RWPE2 (cell line): Measurements from ENCODE around the gene PGAP3.
A peak's percentile ranks its signal among the peaks of the same experiment; 100 is the strongest.

Source experiments
- ATAC-seq: fragments of 200-7000 bp; cut with Tn5 transposase; 3 replicates; pipeline ENCODE4 v1.9.1; 2021; ENCODE audit warnings: low read depth
- DNase-seq: peaks from one replicate; pipeline ENCODE4 v3.0.0-alpha.2; 2020; ENCODE audit warnings: low spot score
- H3K27ac ChIP-seq: fragments of 450-650 bp; 2 replicates; pipeline ENCODE4 v1.5.1; 2017; ENCODE audit warnings: mild to moderate bottlenecking; ENCODE audit not compliant: poor library complexity, severe bottlenecking
- H3K27me3 ChIP-seq: fragments of 250-450 bp; sonication (Bioruptor Pico); 2 replicates; pipeline ENCODE4 v1.5.1; 2021; ENCODE audit warnings: mild to moderate bottlenecking, moderate library complexity; ENCODE audit not compliant: insufficient read depth, poor library complexity, severe bottlenecking
- H3K36me3 ChIP-seq: fragments of 250-450 bp; sonication (Bioruptor Pico); 2 replicates; pipeline ENCODE4 v1.5.1; 2020; ENCODE audit warnings: low read depth, mild to moderate bottlenecking, moderate library complexity
- H3K4me1 ChIP-seq: fragments of 250-450 bp; sonication (Bioruptor Pico); 2 replicates; pipeline ENCODE4 v1.5.1; 2021; ENCODE audit warnings: mild to moderate bottlenecking, moderate library complexity; ENCODE audit not compliant: insufficient read depth, poor library complexity, severe bottlenecking
- H3K4me3 ChIP-seq: fragments of 250-450 bp; sonication (Bioruptor Pico); 2 replicates; pipeline ENCODE4 v1.5.1; 2021; ENCODE audit warnings: mild to moderate bottlenecking, moderate library complexity; ENCODE audit not compliant: severe bottlenecking
- H3K9me3 ChIP-seq: fragments of 250-450 bp; sonication (Bioruptor Pico); 2 replicates; pipeline ENCODE4 v1.5.1; 2021; ENCODE audit warnings: mild to moderate bottlenecking, moderate library complexity; ENCODE audit not compliant: severe bottlenecking
- CTCF ChIP-seq: fragments of 450-650 bp; IDR thresholded peaks from one replicate; pipeline ENCODE4 v1.5.1; 2017; ENCODE audit warnings: mild to moderate bottlenecking, moderate library complexity; ENCODE audit not compliant: poor library complexity, severe bottlenecking

Gene PGAP3

DNA sequence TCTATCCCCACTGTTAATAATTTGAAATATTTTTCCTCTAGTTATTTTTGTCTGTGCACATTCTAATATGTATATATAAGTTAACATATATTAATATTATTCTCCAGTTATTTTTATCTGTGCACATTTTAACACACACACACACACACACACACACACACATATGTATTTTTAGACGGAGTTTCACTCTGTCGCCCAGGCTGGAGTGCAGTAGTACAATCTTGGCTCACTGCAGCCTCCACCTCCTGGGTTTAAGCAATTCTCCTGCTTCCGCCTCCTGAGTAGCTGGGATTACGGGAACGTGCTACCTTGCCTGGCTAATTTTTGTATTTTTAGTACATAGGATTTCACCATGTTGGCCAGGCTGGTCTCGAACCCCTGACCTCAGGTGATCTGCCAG, 29.8 kb upstream of the PGAP3 start:
- DNase-seq, result no peak
- no peak overlapping the region for H3K27ac ChIP-seq
- no peak for ATAC-seq
- TF ChIP-seq CTCF, result no peak
- H3K27me3 ChIP-seq, result no peaks in the 10 kb centered on the region
- no peak overlapping the region for H3K4me3 ChIP-seq
- no peaks in the 10 kb centered on the region for H3K4me1 ChIP-seq
- H3K36me3 ChIP-seq, result peaks cover 66% of the 10 kb centered on the region
- no peaks in the 10 kb centered on the region for H3K9me3 ChIP-seq

DNA sequence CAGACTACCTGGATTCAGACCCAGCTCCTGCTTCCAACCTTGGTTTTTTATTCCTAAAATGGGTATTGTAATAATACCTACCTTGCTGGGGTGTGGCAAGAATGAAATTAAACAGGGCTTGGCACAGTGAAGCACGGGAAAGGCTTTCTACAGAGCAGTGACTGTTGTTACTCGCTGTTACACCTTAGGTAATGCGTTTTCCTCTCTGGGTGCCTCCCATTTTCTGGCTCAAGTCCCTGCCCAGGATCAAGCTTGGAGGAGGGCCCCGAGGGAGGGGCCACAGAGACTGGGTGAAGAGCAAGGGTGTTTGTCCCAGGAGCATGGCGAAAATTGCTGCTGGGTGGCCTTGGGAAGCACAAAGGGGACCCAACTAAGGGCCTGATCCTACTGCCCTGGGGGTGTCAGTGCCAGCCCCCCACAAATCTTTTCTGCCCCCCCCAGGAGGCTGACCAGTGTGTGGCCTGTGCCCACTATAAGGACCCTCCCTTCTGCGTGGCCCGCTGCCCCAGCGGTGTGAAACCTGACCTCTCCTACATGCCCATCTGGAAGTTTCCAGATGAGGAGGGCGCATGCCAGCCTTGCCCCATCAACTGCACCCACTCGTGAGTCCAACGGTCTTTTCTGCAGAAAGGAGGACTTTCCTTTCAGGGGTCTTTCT, 29.2 kb upstream of the PGAP3 start:
- Histone ChIP-seq H3K27ac (no peak overlapping the region), H3K4me1 (no peaks in the 10 kb centered on the region), H3K36me3 (peaks cover 69% of the 10 kb centered on the region), H3K9me3 (no peaks in the 10 kb centered on the region), H3K4me3 (no peak overlapping the region), H3K27me3 (no peaks in the 10 kb centered on the region)
- peak; percentile 43; the same call in 2 of the 3 replicates for ATAC-seq
- no peak for TF ChIP-seq CTCF
- DNase-seq, result no peak

GRCh38 chr17:39716073-39716818, 28.4 kb upstream of the PGAP3 start:
- Histone ChIP-seq H3K27me3 (no peaks in the 10 kb centered on the region), H3K4me3 (no peak overlapping the region), H3K36me3 (peaks cover 68% of the 10 kb centered on the region), H3K27ac (no peak overlapping the region), H3K4me1 (no peaks in the 10 kb centered on the region), H3K9me3 (no peaks in the 10 kb centered on the region)
- ATAC-seq (no peak), DNase-seq (no peak)
- no peak for TF ChIP-seq CTCF

GRCh38 chr17:39715375-39716072, 27.7 kb upstream of the PGAP3 start:
- H3K4me1 ChIP-seq, result no peaks in the 10 kb centered on the region

More at GRCh38 chr17:39715375-39716072, 27.7 kb upstream of the PGAP3 start:
- TF ChIP-seq CTCF, result no peak
- peaks cover 71% of the 10 kb centered on the region for H3K36me3 ChIP-seq
- DNase-seq (no peak), ATAC-seq (no peak)
- no peak overlapping the region for H3K4me3 ChIP-seq
- H3K9me3 ChIP-seq, result no peaks in the 10 kb centered on the region
- no peaks in the 10 kb centered on the region for H3K27me3 ChIP-seq
- H3K27ac ChIP-seq, result no peak overlapping the region
